Measurements from ENCODE around the gene PPP1R12C. TPM values are rescaled to one million over a fixed set of nuclear protein-coding genes. Genes with fewer than 3 reads are reported as not detected.

Gene PPP1R12C
- total and polyA plus RNA-seq, 7 donors, result 53.6 to 222 (median 139) TPM

DNA sequence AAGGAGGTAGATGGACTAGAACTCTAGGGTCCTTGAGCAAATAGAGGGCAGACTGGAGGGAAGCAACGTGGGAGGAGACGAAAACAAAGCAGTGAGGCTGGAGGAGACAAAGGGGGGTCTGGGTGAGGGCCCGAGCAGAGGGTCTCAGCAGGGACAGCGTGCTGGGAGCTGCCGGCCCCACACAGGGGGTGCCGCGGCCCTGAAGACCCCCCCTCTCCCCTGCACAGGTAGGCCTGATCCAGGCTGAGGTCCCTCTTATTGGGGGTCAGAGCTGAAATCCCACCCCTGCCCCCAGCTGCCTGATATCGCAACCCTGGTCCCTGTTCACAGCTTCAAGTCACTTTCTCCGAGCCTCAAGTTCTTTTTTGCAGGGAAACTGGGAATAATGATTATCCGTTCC, 33.0 kb downstream of the PPP1R12C start:
- TF ChIP-seq POLR2A (IDR thresholded peaks at IDR 0.05), result no peak
- TF ChIP-seq EP300 (IDR thresholded peaks at IDR 0.05), result no peak
- TF ChIP-seq, protein P1, sequence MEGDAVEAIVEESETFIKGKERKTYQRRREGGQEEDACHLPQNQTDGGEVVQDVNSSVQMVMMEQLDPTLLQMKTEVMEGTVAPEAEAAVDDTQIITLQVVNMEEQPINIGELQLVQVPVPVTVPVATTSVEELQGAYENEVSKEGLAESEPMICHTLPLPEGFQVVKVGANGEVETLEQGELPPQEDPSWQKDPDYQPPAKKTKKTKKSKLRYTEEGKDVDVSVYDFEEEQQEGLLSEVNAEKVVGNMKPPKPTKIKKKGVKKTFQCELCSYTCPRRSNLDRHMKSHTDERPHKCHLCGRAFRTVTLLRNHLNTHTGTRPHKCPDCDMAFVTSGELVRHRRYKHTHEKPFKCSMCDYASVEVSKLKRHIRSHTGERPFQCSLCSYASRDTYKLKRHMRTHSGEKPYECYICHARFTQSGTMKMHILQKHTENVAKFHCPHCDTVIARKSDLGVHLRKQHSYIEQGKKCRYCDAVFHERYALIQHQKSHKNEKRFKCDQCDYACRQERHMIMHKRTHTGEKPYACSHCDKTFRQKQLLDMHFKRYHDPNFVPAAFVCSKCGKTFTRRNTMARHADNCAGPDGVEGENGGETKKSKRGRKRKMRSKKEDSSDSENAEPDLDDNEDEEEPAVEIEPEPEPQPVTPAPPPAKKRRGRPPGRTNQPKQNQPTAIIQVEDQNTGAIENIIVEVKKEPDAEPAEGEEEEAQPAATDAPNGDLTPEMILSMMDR (IDR thresholded peaks at IDR 0.05), result no peak
- TF ChIP-seq POLR2AphosphoS5 (IDR thresholded peaks at IDR 0.05), result no peak
- intact Hi-C loops (cut with DNase I), result no loop called here
- Histone ChIP-seq H3K27ac (no peak overlapping the region), H3K27me3 (peaks cover 59 to 75% (median 73%) of the 10 kb centered on the region in 3 donors), H3K4me1 (peaks cover 0 to 63% (median 52%) of the 10 kb centered on the region in 4 donors), H3K36me3 (no peaks in the 10 kb centered on the region), H3K4me3 (no peak overlapping the region), H3K9me3 (no peaks in the 10 kb centered on the region)
- DNase-seq, result no peak
- WGBS, 2 donors, result 90% methylated on average over 10 of the region's 10 CpGs

DNA sequence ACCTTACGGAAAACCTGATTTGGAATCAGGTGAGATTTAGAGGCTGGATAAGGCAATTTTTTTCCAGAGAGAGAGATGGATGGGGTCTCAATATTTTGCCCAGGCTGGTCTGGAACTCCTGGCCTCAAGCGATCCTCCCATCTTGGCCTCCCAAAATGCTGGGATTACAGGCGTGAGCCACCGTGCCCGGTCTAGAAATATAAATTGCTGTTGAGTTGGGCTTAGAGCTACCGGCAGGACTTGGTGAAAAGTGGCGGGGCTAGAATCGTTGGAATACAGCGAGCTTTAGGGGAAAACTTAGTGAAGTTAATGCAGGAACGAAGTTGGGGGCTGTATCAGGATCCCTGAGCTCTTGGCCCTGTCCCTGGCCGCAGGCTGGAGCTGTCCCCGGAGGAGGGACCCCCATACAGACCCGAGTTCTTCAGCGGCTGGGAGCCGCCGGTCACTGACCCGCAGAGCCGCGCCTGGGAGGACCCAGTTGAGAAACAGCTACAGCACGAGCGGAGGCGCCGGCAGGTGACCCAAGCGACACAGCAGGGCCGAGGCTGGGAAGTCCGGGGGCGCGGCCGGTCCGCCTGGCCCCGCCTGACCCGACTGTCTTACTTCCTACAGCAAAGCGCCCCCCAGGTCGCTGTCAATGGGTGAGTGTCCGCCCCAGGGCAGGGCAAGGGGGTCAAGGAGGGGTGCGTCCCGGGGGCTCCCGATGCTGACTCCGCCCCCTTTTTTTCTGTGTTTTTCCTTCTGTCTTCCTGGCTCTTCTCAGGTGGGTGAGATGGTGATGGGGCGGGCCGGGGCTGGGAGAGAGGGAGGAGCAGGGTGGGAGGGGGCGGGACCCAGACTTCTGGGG, 34.2 kb downstream of the PPP1R12C start:
- intact Hi-C loops (cut with DNase I), result no loop called here
- H3K4me3 ChIP-seq, result no peak overlapping the region
- WGBS, 2 donors, result 42 to 52% methylated on average over 42 of the region's 42 CpGs
- H3K27me3 ChIP-seq, result peaks cover 61 to 82% (median 80%) of the 10 kb centered on the region in 3 donors
- no peak overlapping the region for H3K27ac ChIP-seq
- no peaks in the 10 kb centered on the region for H3K36me3 ChIP-seq
- no peak for TF ChIP-seq POLR2AphosphoS5 (IDR thresholded peaks at IDR 0.05)
- no peak for TF ChIP-seq EP300 (IDR thresholded peaks at IDR 0.05)
- TF ChIP-seq POLR2A (IDR thresholded peaks at IDR 0.05), result no peak
- TF ChIP-seq, protein P1 (IDR thresholded peaks at IDR 0.05), result no peak
- peaks cover 0 to 51% (median 48%) of the 10 kb centered on the region in 4 donors for H3K4me1 ChIP-seq
- H3K9me3 ChIP-seq, result no peaks in the 10 kb centered on the region
- no peak for DNase-seq

DNA sequence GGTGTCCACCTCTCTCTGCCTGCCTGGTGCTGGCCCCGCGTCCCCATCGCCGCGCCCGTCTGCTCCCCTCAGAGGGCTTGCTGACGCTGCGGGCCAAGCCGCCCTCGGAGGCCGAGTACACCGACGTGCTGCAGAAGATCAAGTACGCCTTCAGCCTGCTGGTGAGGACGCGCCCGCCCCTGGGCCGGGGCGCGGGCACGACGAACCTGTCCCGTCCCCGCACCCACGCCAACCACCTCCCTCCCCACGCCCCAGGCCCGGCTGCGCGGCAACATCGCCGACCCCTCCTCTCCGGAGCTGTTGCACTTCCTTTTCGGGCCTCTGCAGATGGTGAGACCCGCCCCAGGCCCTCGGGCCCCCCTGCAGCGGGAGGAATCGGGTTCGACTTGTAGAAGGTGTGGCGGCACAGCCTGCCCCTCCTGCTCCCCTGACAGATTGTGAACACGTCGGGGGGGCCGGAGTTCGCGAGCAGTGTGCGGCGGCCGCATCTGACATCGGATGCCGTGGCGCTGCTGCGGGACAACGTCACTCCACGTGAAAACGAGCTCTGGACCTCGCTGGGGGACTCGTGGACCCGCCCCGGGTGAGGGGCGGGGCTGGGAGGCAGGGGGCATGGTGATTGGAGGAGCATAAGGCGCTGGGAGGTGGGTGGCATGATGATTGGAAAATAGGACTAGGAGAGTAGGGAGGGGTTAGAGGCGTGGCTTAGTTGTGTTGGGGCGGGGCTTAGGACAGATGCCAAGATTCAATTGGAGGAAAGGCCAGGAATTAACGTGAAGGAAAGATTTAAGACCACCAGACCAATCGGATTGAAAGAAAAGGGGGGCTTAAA, 35.2 kb downstream of the PPP1R12C start:
- TF ChIP-seq EP300 (IDR thresholded peaks at IDR 0.05), result no peak
- TF ChIP-seq POLR2AphosphoS5 (IDR thresholded peaks at IDR 0.05), result no peak
- TF ChIP-seq, protein P1 (IDR thresholded peaks at IDR 0.05), result no peak
- TF ChIP-seq POLR2A (IDR thresholded peaks at IDR 0.05), result no peak
- Histone ChIP-seq H3K4me1 (peaks cover 0 to 41% (median 38%) of the 10 kb centered on the region in 4 donors), H3K9me3 (no peaks in the 10 kb centered on the region), H3K27ac (no peak overlapping the region), H3K4me3 (peak overlapping the region in 2 of 4 donors; percentile 36 to 46), H3K36me3 (no peaks in the 10 kb centered on the region), H3K27me3 (peaks cover 61 to 89% (median 84%) of the 10 kb centered on the region in 3 donors)
- no peak for DNase-seq
- intact Hi-C loops (cut with DNase I), result no loop called here
- WGBS, 2 donors, result 10 to 42% methylated on average over 64 of the region's 64 CpGs

DNA sequence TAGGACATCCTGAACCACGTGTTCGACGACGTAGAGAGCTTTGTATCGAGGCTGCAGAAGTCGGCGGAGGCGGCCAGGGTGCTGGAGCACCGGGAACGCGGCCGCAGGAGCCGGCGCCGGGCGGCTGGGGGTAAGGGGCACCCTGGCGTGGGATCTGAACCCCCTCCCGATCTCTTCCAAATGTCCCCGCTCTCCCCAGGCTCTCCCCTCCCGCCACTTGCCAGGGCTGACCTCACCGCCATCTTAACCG, 35.7 kb downstream of the PPP1R12C start:
- Histone ChIP-seq H3K36me3 (no peaks in the 10 kb centered on the region), H3K27ac (no peak overlapping the region), H3K9me3 (no peaks in the 10 kb centered on the region), H3K4me3 (peak overlapping the region in 3 of 4 donors; percentile 26 to 46 (median 36)), H3K27me3 (peaks cover 65 to 92% (median 83%) of the 10 kb centered on the region in 3 donors), H3K4me1 (peaks cover 0 to 36% (median 33%) of the 10 kb centered on the region in 4 donors)
- TF ChIP-seq EP300 (IDR thresholded peaks at IDR 0.05) (no peak), POLR2A (IDR thresholded peaks at IDR 0.05) (no peak)
- TF ChIP-seq, protein P1 (IDR thresholded peaks at IDR 0.05), result no peak
- WGBS, 2 donors, result 11 to 32% methylated on average over 22 of the region's 22 CpGs
- no peak for DNase-seq
- intact Hi-C loops (cut with DNase I), result no loop called here
